Naive B cell (primary cell): ENCODE data around the gene PIGB. TPM values are rescaled to one million over a fixed set of nuclear protein-coding genes. Genes with fewer than 3 reads are reported as not detected.

Experiments
- polyA plus RNA-seq, 6 donors: library from polyadenylated mRNA; unstranded; fragments of 300-500 nt; fragmentation: Illumina TruSeq; gene quantifications; one replicate each; pipeline ENCODE4 v1.2.3, GENCODE V29; 2021; ENCODE audit warnings: low read depth in 6 of 6

Gene PIGB
- polyA plus RNA-seq, 6 donors from 2014 or later = 17.0 to 27.2 (median 24.1) TPM

Other genes starting within 250 kb of the PIGB start
- 100 to 1,000 TPM in 4 of 6 donors, 10 to 100 TPM in 2; 82.3 to 114 (median 105) TPM for gene RSL24D1, start 122.3 kb upstream of the PIGB start, polyA plus RNA-seq
- gene RAB27A, start 29.4 kb upstream of the PIGB start, polyA plus RNA-seq = 10 to 100 TPM; 23.5 to 32.7 (median 29.7) TPM
- gene PIGBOS1, start 99 bp upstream of the PIGB start, polyA plus RNA-seq = 10 to 100 TPM; 27.5 to 61.5 (median 39.0) TPM
- 10 to 100 TPM; 21.1 to 44.1 (median 29.9) TPM for gene CCPG1, start 89.1 kb downstream of the PIGB start, polyA plus RNA-seq
- 1 to 10 TPM; 1.8 to 4.6 (median 2.6) TPM for gene PIERCE2, start 89.3 kb downstream of the PIGB start, polyA plus RNA-seq
- gene DNAAF4, start 189.0 kb downstream of the PIGB start, polyA plus RNA-seq = 1 to 10 TPM in 1 of 6 donors, under 1 TPM in 1, not detected in 4; 0.19 to 1.2 TPM